Prostate gland (tissue), 2 donors: ENCODE measurements around the gene SUPT3H.
"Not testable (repeated sequence)": the region's sequence is repeated elsewhere in the genome, so short reads cannot be mapped to it uniquely, and the experiment has no call there.

Experiments used
- CTCF ChIP-seq, 4 experiments: fragments of 200-600 bp in 2 of 4; fragments of 450-650 bp in 2 of 4; sonication (generic) in 2 of 4; IDR thresholded peaks; 1 replicate in 3 of 4; 2 replicates in 1 of 4; pipeline ENCODE4 v1.5.1; 2016 to 2019; ENCODE audit warnings: antibody characterized with exemption in 4 of 4, mild to moderate bottlenecking in 2 of 4, moderate library complexity in 2 of 4
- POLR2A ChIP-seq: fragments of 450-650 bp; IDR thresholded peaks from one replicate; pipeline ENCODE4 v1.6.1; 2016; ENCODE audit warnings: antibody characterized with exemption, mild to moderate bottlenecking
- POLR2AphosphoS5 ChIP-seq: sonication (generic); formaldehyde crosslinking; IDR thresholded peaks from one replicate; pipeline ENCODE4 v1.6.1; 2017; ENCODE audit warnings: antibody characterized with exemption

- not testable (repeated sequence) for TF ChIP-seq CTCF (IDR thresholded peaks at IDR 0.05); POLR2AphosphoS5; POLR2A
Observed at GRCh38 chr6:44865184-44865583, 512.5 kb downstream of the SUPT3H start.
